Peyer's patch (tissue), 4 donors: ENCODE results near the gene OR5D13. TPM values are rescaled to one million over a fixed set of nuclear protein-coding genes. Genes with fewer than 3 reads are reported as not detected.

Experiments used
- DNase-seq, 3 donors: peaks; one replicate each; pipeline ENCODE4 v3.0.0-alpha.2; 2017 to 2019
- H3K27ac ChIP-seq, 4 donors: fragments of 200-600 bp; sonication (generic); one replicate each; pipeline ENCODE4 v1.5.1; 2016 to 2019
- H3K27me3 ChIP-seq, 2 donors: fragments of 200-600 bp; sonication (generic); one replicate each; pipeline ENCODE4 v1.5.1; 2019
- H3K36me3 ChIP-seq, 3 donors: fragments of 200-600 bp; sonication (generic); one replicate each; pipeline ENCODE4 v1.5.1; 2016 to 2019
- H3K4me1 ChIP-seq, 4 donors: fragments of 200-600 bp; sonication (generic); one replicate each; pipeline ENCODE4 v1.5.1; 2016 to 2019
- H3K4me3 ChIP-seq, 4 donors: fragments of 200-600 bp; sonication (generic); 1 replicate in 3 of 4; 2 replicates in 1 of 4; pipeline ENCODE4 v1.5.1; 2016 to 2019; ENCODE audit warnings: mild to moderate bottlenecking in 1 of 4
- H3K9me3 ChIP-seq, 4 donors: fragments of 200-600 bp; sonication (generic); one replicate each; pipeline ENCODE4 v1.5.1; 2016 to 2019; ENCODE audit warnings: mild to moderate bottlenecking in 1 of 4
- POLR2A ChIP-seq, 2 donors: fragments of 450-650 bp; IDR thresholded peaks; one replicate each; pipeline ENCODE4 v1.5.1; 2017; ENCODE audit warnings: antibody characterized with exemption in 2 of 2, mild to moderate bottlenecking in 2 of 2, moderate library complexity in 2 of 2
- total RNA-seq, 4 donors: library from RNA; depleted of rRNA; stranded (reverse); fragments of >200 nt; gene quantifications; one replicate each; pipeline ENCODE4 v1.1.0, GENCODE V29; 2016
- TF ChIP-seq, protein P1 (sequence below), 6 experiments: fragments of 450-650 bp in 4 of 6; fragments of 200-600 bp in 2 of 6; sonication (generic) in 1 of 6; IDR thresholded peaks; one replicate each; pipeline ENCODE4 v1.5.1; 2017 to 2019; ENCODE audit warnings: antibody characterized with exemption in 6 of 6, mild to moderate bottlenecking in 3 of 6, moderate library complexity in 1 of 6

Gene OR5D13
- total RNA-seq, 4 donors from 2014 or later, result not detected

- Histone ChIP-seq H3K27me3 (no peaks in the 10 kb centered on the region), H3K36me3 (no peaks in the 10 kb centered on the region), H3K4me1 (no peaks in the 10 kb centered on the region), H3K4me3 (no peak overlapping the region), H3K9me3 (peaks cover 0 to 5% (median 0%) of the 10 kb centered on the region in 4 donors), H3K27ac (no peak overlapping the region)
- no peak for DNase-seq
- TF ChIP-seq POLR2A (IDR thresholded peaks at IDR 0.05), result no peak
- TF ChIP-seq, protein P1, sequence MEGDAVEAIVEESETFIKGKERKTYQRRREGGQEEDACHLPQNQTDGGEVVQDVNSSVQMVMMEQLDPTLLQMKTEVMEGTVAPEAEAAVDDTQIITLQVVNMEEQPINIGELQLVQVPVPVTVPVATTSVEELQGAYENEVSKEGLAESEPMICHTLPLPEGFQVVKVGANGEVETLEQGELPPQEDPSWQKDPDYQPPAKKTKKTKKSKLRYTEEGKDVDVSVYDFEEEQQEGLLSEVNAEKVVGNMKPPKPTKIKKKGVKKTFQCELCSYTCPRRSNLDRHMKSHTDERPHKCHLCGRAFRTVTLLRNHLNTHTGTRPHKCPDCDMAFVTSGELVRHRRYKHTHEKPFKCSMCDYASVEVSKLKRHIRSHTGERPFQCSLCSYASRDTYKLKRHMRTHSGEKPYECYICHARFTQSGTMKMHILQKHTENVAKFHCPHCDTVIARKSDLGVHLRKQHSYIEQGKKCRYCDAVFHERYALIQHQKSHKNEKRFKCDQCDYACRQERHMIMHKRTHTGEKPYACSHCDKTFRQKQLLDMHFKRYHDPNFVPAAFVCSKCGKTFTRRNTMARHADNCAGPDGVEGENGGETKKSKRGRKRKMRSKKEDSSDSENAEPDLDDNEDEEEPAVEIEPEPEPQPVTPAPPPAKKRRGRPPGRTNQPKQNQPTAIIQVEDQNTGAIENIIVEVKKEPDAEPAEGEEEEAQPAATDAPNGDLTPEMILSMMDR (IDR thresholded peaks at IDR 0.05), result no peak
Observed at GRCh38 chr11:55806248-55806647, 33.0 kb downstream of the OR5D13 start.

DNA sequence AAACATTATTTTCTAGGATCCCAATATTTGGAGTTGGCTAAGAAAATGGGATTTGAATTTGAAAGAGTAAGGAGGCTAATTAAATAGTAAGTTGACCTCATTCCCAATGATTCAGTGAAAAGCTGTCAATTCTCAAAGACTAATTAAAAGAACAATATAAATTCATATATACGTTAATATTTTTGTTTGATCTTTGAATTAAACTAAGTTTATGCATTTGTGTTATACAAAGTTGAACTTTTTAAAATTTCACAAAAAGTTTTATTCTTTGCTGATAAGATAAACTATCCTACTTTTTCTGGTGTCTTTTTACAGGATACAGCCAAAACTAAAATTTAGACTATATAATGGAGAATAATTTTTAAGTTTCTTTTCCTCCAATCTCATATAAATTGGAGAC, 37.8 kb downstream of the OR5D13 start, which contains the start of gene OR5L1:
OR5L1 (plus strand) TSS at position 301 of the 400 bp plus-strand sequence. CDS start 100 bp downstream, outside the sequence.
- no peak for TF ChIP-seq POLR2A (IDR thresholded peaks at IDR 0.05)
- TF ChIP-seq, protein P1 (IDR thresholded peaks at IDR 0.05), result no peak
- peaks cover 0 to 3% (median 0%) of the 10 kb centered on the region in 4 donors for H3K9me3 ChIP-seq
- no peak for DNase-seq
- no peak within 1 kb of the TSS for H3K27ac ChIP-seq
- no peaks in the 10 kb centered on the region for H3K4me1 ChIP-seq
- no peaks in the 10 kb centered on the region for H3K36me3 ChIP-seq
- H3K27me3 ChIP-seq, result no peaks in the 10 kb centered on the region
- H3K4me3 ChIP-seq, result no peak within 1 kb of the TSS

DNA sequence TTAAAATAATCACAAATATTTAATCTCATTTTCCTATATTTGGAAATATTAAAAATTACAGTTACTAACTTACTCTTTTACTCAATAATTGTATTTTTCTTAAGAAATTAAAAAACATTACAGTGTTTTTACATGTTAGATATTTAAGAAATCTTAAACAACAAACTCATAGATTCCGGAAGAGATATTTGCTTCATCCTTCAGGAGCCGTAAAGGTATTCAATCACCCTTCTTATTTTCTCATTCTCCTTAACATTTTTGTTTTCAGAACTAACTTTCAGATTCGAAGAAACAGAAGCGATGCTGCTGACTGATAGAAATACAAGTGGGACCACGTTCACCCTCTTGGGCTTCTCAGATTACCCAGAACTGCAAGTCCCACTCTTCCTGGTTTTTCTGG, 46.1 kb downstream of the OR5D13 start, which contains the start of gene OR5D18:
OR5D18 (plus strand) TSS at position 301 of the 400 bp plus-strand sequence; CDS start at position 301, 0 bp downstream.
- no peaks in the 10 kb centered on the region for H3K36me3 ChIP-seq
- TF ChIP-seq, protein P1 (IDR thresholded peaks at IDR 0.05), result no peak
- no peak for TF ChIP-seq POLR2A (IDR thresholded peaks at IDR 0.05)

More for the DNA sequence above, 46.1 kb downstream of the OR5D13 start, which contains the start of gene OR5D18:
- no peak within 1 kb of the TSS for H3K27ac ChIP-seq
- DNase-seq, result no peak
- H3K4me1 ChIP-seq, result no peaks in the 10 kb centered on the region
- no peaks in the 10 kb centered on the region for H3K9me3 ChIP-seq
- no peaks in the 10 kb centered on the region for H3K27me3 ChIP-seq
- no peak within 1 kb of the TSS for H3K4me3 ChIP-seq

Other genes with a start within 250 kb of the OR5D13 start
- not detected for gene OR4C15, start 219.0 kb upstream of the OR5D13 start, total RNA-seq
- not detected for gene OR4C16, start 201.3 kb upstream of the OR5D13 start, total RNA-seq
- not detected for gene OR4C11, start 165.8 kb upstream of the OR5D13 start, total RNA-seq
- not detected for gene OR4P4, start 138.3 kb upstream of the OR5D13 start, total RNA-seq
- not detected for gene OR4S2, start 125.1 kb upstream of the OR5D13 start, total RNA-seq
- not detected for gene OR4C6, start 111.2 kb upstream of the OR5D13 start, total RNA-seq
- gene OR5D14, start 22.1 kb downstream of the OR5D13 start, total RNA-seq, result not detected
- not detected for gene OR5L1, start 37.9 kb downstream of the OR5D13 start, total RNA-seq
- not detected for gene OR5D18, start 46.2 kb downstream of the OR5D13 start, total RNA-seq
- gene OR5L2, start 53.8 kb downstream of the OR5D13 start, total RNA-seq, result not detected
- gene OR5D16, start 65.3 kb downstream of the OR5D13 start, total RNA-seq, result not detected
- gene TRIM51, start 109.9 kb downstream of the OR5D13 start, total RNA-seq, result not detected
- not detected for gene OR5W2, start 141.1 kb downstream of the OR5D13 start, total RNA-seq
- gene OR5I1, start 163.0 kb downstream of the OR5D13 start, total RNA-seq, result not detected
- not detected for gene OR10AG1, start 196.5 kb downstream of the OR5D13 start, total RNA-seq
- gene OR5F1, start 221.2 kb downstream of the OR5D13 start, total RNA-seq, result not detected